Measurements from ENCODE around the gene USP11. TPM values are rescaled to one million over a fixed set of nuclear protein-coding genes. Genes with fewer than 3 reads are reported as not detected.

The USP11 gene
- total and polyA plus RNA-seq, 11 donors = 17.9 to 68.9 (median 42.9) TPM

GRCh38 chrX:47193475-47194193 lies 39.2 kb upstream of the USP11 start, which contains the start of gene UBA1:
Gene UBA1, plus strand, starts transcription at chrX:47193829. Its CDS starts 4,974 bp downstream, at chrX:47198803.
- WGBS, 4 donors = 0 to 1% (median 0%) methylated on average over 36 to 50 of the region's 50 CpGs
- intact Hi-C loops (cut with DNase I) = loop anchor here (1.0 to 10.0 kb wide), 11 partner anchors 189 to 831 kb away; partner anchors contain the start of genes ELK1 (in 3 of the 10), UXT (in 2 of the 10) and ZNF41 (in 1 of the 10)
- peaks cover 0 to 18% (median 0%) of the 10 kb centered on the region in 9 donors for H3K27me3 ChIP-seq
- peak within 1 kb of the TSS; percentile 61 to 99 (median 83) for H3K4me3 ChIP-seq
- H3K9me3 ChIP-seq = no peaks in the 10 kb centered on the region
- DNase-seq (peak; percentile 90 to 97 (median 93)), ATAC-seq (peak; percentile 84 to 95 (median 94))
- H3K4me1 ChIP-seq = peaks cover 0 to 68% (median 36%) of the 10 kb centered on the region in 12 donors
- H3K36me3 ChIP-seq = peaks cover 0 to 10% (median 5%) of the 10 kb centered on the region in 9 donors
- H3K27ac ChIP-seq = peak within 1 kb of the TSS; percentile 84 to 98 (median 96)
- peak; percentile 60 to 93 (median 70) for TF ChIP-seq CTCF (IDR thresholded peaks at IDR 0.05)
- peak in 1 of 2 donors; percentile 79 for TF ChIP-seq POLR2A (IDR thresholded peaks at IDR 0.05)

- H3K4me1 ChIP-seq = peaks cover 0 to 68% (median 36%) of the 10 kb centered on the region in 12 donors
- ATAC-seq = no peak
- H3K27ac ChIP-seq = peak overlapping the region; percentile 84 to 98 (median 96)
- TF ChIP-seq CTCF (IDR thresholded peaks at IDR 0.05) (no peak), POLR2A (IDR thresholded peaks at IDR 0.05) (no peak)
- no peak for DNase-seq
- WGBS, 4 donors = 5 to 29% (median 16%) methylated on average over 13 to 14 of the region's 14 CpGs
- H3K36me3 ChIP-seq = peaks cover 0 to 16% (median 12%) of the 10 kb centered on the region in 9 donors
- no peaks in the 10 kb centered on the region for H3K9me3 ChIP-seq
- peak overlapping the region; percentile 61 to 99 (median 83) for H3K4me3 ChIP-seq
- intact Hi-C loops (cut with DNase I) = loop anchor here in 9 of 10 donors (5.0 to 10.0 kb wide), 6 partner anchors 188 to 831 kb away; partner anchors contain the start of genes ELK1 (in 3 of the 9) and UXT (in 2 of the 9)
- peaks cover 0 to 17% (median 0%) of the 10 kb centered on the region in 9 donors for H3K27me3 ChIP-seq
Observed at GRCh38 chrX:47194194-47194787, 38.5 kb upstream of the USP11 start.

- intact Hi-C loops (cut with DNase I) = loop anchor here in 5 of 10 donors (10.0 kb wide), 3 partner anchors 449 to 829 kb away; partner anchors contain the start of genes ELK1 (in 2 of the 5) and UXT (in 2 of the 5)
- Histone ChIP-seq H3K27ac (peak overlapping the region in 2 of 12 donors; percentile 7 to 33), H3K36me3 (peaks cover 0 to 34% (median 30%) of the 10 kb centered on the region in 9 donors), H3K27me3 (peaks cover 0 to 5% (median 0%) of the 10 kb centered on the region in 9 donors), H3K4me3 (peak overlapping the region in 4 of 12 donors; percentile 2 to 99 (median 46)), H3K9me3 (no peaks in the 10 kb centered on the region), H3K4me1 (peaks cover 0 to 60% (median 35%) of the 10 kb centered on the region in 12 donors)
- 44 to 65% (median 61%) methylated on average over 3 of the region's 3 CpGs for WGBS, 4 donors
- DNase-seq = no peak
- TF ChIP-seq CTCF (IDR thresholded peaks at IDR 0.05) = no peak
- ATAC-seq = no peak
Observed at GRCh38 chrX:47196098-47196497, 36.7 kb upstream of the USP11 start.
